Medulla oblongata (tissue), 1 donor: Measurements from ENCODE around the gene HNRNPUL1.
"Not testable (repeated sequence)": the region's sequence is repeated elsewhere in the genome, so short reads cannot be mapped to it uniquely, and the experiment has no call there.

ENCODE experiments used
- DNase-seq: peaks from one replicate; pipeline ENCODE4 v3.0.0-alpha.2; 2015; ENCODE audit errors: extremely low spot score

Gene HNRNPUL1

DNA sequence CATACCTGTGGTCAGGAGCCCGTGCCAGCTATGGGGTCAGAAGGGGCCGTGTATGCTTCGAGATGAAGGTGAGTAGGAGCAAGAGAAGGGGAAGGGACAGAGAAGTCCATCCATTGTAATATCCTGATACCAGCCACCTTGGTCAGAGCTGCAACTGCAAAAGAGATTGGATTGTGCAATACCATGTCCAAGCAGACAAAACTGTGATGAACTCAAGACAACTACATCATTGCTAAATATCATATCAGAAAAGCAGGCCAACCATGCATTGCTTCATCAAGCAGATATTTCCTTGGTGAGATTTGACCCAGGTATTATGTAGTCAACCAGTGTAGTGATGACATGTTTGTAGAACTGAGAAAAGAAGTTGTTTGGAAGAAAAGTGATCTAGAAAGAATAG, 12.1 kb downstream of the HNRNPUL1 start:
- no peak for DNase-seq

DNA sequence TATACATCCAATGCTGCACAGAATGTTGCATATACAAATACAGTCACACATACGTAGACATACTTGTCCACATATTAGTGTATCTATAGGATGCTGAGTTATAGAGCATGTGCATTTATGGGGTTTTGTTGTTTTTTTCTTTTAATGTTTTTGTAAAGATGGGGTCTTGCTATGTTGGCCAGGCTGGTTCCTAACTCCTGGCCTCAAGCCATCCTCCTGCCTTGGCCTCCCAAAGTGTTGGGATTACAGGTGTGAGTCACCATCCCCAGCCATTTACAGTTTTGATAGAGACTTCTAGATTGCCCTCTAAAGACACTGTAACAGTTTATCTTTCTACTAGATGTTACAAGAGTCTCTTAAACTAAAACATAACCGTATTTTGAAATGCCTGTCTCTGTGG, 14.3 kb downstream of the HNRNPUL1 start:
- DNase-seq = no peak

DNA sequence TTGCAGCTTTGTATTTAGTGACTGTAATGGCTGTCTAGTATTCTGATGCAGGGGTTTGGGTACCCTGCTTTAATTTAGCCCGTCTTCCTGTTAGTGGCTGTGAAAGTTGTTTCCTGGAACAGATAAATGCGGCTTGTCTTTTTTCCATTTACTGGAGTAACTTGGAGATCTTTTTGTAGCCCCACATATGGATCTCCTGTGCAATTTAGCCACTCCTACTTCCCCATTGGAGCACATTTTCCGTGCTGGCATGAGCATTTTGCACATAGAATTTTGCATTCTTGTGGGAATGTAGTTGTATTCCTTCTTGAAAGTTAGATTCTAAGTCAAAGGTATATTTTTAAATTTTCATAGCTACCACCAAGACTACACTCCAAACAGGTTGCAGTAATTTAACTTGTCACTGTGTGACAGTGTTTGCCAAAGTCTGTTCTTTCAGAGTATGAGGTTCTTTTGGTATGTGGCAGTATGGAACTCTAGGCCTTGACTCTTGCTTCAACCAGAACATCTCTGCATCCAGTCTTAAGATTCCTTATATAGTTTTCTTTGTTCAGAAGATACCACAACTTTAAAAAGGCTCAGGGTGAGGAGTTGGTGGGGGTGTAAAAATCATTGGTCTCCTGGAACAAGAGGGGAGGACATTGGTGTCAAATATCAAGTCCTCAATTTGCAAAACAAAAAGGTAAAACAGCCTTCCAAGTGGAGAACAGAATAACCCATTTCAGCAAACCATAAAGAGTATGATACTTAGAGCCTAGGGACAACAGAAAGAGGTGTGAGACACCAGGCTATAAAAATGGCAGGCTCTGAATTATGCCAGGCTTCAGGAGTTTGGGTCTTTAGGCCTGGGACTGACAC, 24.7 kb downstream of the HNRNPUL1 start:
- DNase-seq = no peak

DNA sequence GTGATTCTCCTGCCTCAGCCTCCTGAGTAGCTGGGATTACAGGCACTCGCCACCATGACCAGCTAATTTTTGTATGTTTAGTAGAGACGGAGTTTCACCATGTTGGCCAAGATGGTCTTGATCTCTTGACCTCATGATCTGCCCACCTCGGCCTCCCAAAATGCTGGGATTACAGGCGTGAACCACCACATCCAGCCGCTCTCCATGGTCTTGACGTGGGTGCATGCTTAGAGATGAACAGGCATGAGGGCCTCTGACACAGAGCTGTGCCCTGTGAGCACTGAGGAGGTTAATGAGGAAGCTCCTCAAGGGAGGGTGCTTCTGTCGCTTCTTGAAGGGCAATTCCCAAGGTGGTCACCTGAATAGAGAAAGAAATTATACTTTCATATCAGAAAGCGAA, 25.6 kb downstream of the HNRNPUL1 start:
- not testable (repeated sequence) for DNase-seq

DNA sequence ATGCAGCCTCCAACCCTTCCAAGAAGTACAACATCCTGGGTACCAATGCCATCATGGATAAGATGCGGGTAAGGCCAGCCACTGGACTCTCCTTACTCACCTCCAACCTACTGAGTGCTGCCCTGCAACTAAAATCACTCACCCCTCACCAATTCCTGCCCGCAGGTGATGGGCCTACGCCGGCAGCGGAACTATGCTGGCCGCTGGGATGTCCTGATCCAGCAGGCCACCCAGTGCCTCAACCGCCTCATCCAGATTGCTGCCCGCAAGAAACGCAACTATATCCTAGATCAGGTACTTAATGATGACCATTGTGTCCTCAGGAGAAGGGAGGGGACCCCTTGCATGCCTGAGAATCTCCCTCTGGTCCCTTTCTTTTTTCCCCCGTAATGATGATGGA, 30.2 kb downstream of the HNRNPUL1 start:
- no peak for DNase-seq

DNA sequence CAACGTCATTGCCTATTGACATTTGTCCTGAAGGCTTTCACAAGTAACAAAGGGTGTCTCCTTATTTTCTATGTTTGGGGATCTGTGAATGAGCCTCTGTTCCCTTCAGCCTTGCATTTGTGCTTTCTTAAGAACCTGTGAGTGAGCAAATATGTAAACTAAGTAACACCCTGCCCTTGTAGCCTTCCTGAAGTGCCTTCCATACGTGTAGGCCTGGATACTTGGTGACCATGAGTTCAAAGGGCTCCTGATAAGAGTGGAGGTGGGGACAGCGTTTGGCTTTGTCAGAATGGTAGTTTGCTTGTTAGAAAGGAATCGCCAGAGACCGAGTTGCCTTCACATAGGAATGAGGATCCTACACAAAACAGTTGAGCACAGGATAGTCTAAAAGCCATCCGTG, 31.3 kb downstream of the HNRNPUL1 start:
- no peak for DNase-seq

DNA sequence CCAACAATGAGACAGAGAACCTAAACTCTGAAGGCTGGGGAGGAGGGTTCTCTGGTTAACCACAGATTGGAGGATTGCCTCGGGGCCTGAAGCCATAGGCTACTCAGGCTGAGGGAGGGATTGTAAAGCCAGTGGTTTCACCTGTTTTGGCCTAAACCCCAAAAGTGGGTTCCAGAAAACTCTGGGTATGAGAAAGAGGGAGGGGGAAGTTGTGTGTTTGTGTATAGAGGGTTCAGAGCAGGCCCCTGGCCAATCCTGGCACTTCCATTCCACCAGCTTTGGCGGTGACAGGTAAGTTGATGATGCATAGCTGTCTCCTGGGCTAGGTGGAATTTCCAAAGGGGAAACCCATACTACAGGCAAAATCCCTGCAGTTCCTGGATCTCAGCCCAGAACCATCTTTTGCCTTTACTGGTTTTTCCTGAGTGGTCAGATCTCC, 32.3 kb downstream of the HNRNPUL1 start:
- no peak for DNase-seq

DNA sequence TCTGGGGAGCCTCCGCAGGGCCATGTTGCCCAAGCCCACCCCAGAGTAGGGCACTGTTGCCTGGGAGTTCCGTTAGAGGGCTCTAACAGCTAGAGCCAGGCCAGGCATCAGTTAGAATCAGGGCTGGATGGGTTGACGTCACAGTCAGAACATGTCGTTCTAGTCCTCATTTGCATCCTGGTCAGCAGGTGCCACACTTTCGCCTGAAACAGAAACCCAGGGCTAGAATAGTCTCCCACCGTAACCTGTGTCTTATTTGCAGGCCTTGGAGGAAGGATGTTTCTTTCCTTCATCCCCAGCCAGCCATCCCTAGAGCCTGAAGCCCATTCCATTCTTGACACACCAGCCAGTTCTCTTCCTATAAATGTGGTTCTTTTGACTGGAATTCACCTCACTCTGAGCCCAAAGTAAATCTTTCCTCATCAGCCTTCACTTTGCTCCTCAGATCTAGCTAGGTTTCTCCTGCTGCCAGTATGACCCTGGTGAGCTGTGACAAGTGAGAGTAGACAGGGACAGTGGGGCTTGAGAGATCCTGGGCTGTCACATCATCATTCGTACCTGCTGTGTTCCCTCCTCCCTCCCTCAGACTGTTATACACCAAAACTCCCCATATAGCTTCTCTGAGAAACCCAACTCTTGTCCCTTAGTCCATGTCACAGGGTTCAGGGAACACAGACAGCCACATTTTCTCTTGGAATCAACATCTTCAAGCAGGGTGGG, 33.6 kb downstream of the HNRNPUL1 start:
- no peak for DNase-seq

DNA sequence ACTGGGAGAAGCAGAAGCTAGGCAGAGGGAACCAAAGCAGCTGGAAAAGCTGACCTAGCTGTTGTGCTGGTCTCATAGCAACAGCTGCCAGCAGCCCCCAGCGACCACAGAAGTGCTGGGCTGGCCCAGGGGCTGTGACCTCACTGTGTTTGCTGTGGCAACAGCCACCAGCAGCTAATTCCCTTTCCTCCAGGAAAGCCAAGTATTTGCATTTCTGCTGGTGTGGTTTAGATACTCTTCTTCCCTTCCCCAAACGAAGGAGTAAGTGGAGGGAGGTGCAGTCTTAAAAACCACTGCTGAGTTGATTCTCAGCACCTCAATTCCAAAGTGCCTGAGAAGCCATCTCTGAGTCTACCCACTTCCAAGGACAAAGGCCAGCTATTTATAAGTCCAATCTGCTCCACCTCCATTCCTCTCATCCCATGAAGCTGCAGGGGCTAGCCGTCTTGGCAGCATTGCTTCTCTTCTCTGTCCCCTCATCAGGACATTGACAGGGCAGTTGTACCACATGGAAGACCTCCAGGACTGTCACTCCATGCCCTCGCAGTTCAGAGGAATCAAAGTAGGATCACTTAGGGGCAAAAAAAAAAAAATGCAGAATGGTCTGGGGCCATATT, 34.3 kb downstream of the HNRNPUL1 start:
- peak; percentile 26 for DNase-seq

DNA sequence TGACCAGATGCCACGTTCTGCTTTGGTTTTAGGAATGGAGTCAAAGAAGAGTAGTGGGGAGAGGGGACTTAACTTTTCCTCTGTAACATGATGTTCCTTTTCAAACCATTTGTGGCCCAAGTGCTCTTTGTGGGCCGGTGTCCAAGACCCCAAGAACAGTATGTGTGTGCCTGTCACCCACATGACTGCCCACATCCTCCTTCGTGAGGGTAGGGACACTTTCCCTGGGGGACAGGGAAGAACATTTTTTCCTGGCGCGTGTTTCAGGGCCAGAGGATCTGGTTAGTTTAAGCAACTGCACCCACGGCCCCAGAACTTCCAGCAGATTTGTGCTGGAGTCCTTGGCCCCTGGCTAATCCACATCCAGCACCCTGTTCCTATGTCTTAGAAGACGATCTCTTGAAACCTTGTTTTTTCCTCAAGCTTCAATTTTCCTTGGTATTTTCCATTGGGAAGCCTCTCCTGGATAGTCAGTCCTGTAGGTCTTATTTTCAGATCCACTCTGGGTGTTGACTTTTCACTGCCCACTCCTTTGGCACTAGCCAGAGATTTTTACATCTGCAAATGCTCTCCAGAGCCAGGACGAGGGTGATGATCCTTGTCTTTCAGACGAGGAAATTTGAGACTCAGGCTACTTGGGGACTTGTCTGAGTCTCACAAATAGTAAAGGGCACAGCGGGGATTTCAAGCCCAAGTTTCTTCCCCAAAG, 35.0 kb downstream of the HNRNPUL1 start:
- peak; percentile 35 for DNase-seq

DNA sequence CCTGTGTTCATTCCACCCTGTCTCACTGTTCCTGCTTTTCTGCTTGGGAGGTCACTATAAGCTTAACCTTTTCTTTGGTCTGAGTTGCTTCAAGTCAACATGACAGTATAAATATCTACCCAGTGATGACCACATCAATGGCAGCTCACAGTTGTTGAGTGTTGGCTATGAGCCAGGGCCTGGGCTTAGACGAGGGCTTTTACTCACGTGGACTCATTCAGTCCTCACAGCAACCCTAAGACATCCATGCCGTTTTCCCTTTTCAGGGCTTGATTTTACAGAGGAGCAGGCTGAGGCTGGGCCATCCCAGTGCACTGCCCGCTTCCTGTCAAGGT, 35.5 kb downstream of the HNRNPUL1 start:
- peak; percentile 46 for DNase-seq

DNA sequence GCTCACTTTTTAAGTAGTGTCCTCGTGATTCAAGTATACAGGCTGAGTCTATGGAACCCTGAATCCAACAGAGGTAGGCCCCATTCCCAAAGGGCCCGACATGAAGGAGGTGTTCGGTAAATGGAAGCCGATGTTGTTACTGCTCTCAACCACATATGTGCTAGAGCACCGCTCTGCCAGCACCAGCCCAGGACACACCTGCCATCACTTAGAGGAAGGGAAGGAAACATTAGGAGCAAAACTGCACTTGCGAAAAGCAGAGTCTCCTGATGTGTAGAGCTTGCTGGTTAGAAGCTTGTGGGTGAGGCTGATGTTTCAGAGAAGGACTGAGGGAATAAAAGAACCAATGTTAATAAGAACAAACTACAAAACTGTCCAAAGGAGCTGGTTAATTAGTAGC, 36.4 kb downstream of the HNRNPUL1 start:
- no peak for DNase-seq

DNA sequence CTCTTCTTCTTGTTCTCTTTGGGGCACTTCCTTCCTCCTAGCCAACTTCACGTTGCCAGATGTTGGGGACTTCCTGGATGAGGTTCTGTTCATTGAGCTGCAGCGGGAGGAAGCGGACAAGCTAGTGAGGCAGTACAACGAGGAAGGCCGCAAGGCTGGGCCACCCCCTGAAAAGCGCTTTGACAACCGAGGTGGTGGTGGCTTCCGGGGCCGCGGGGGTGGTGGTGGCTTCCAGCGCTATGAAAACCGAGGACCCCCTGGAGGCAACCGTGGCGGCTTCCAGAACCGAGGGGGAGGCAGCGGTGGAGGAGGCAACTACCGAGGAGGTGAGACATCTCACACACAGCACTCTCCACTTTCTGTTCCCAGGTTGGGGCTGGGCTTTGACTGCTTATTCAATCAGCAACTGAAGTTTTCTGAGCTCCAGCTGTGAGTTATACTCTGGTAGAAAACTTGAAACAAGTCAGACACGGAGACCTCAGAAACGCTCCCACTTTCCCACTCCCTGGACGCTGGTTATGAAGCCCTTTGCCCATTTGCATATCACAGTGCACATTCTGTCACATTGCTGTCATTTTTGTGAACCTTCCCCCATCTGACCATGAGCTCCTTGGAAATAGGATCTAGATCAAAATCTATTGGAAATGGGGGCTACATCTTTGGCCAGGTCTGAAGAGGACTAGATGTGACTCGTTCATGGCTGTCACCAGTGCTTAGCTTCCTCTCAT, 38.6 kb downstream of the HNRNPUL1 start:
- no peak for DNase-seq

DNA sequence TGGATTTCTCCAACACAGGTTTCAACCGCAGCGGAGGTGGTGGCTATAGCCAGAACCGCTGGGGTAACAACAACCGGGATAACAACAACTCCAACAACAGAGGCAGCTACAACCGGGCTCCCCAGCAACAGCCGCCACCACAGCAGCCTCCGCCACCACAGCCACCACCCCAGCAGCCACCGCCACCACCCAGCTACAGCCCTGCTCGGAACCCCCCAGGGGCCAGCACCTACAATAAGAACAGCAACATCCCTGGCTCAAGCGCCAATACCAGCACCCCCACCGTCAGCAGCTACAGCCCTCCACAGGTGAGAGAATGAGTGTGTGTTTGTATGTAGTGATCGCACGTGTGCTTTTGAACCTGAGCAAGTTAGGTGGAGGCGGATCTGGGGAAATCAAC, 39.8 kb downstream of the HNRNPUL1 start:
- DNase-seq = no peak

DNA sequence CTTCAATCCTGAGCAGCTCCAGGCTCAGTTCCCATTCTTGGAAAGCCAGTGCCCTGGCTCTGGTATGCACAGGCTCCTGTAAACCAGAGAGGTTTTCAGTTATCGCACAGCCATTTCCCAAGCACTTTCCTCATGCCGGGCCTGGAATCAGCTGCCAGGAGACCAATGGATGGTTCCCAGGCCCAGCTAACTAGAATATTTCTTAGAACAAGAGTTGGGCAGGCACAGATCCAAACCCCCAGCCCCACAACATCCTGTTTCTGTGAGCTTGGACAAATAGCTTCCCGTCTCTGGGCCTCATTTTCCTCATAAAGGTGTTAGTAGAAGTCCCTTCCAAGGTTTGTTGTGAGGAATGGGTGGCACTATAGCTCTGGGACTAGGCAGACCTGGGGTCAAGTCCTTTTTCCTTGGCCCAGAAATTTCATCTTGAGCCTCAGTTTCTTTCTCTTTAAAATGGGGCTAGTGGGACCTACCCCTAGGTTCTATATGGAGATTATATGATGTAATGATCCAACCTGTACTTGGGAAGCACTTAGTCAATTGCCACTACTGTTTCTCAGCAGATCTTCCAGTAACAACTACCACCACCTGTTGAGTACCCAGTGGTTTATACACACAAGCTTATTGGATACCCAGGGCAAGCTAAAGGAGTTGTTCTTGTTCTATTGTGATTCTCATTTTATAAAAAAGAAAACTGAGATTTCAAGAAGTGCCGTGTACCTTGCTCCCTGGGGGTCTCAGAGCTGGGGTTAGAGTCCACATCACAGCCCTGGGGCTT, 40.7 kb downstream of the HNRNPUL1 start:
- DNase-seq = no peak

DNA sequence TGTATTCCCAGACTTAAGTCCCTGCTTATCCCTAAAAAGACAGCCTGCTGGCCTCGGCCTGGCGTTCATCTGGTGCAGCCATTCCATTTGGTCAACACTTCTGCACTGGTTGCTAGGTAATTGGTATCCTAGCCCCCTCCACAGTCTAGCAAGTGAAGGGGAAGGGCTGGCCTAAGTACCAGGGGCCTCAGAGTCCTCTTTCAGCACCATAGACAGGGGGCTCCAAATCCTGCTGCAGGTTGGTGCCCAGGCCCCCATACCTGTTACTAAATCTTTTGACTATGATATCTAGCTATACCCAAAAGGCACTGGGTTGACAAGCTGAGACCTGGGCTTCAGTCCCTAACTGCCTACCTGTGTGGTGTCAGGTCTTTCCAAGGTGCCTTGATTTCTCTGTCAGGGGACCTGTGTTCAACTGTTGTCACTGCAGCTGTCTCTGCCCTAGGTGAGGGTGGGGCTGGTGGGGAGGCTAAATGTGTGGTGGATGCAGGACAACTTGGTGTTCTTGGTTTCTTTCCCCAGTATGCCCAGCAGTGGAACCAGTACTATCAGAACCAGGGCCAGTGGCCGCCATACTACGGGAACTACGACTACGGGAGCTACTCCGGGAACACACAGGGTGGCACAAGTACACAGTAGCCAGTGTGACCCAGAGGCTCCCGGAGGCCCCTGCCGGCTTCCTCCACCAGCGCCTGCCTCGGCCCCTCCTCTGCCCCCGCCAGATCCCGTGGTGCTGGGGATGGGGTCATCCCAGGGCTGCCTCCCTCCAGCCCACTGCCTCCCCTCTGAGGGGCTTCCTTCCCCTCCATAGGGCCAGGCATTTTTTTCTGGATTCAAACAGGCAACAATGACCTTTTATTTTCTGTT, 42.0 kb downstream of the HNRNPUL1 start:
- DNase-seq = no peak

DNA sequence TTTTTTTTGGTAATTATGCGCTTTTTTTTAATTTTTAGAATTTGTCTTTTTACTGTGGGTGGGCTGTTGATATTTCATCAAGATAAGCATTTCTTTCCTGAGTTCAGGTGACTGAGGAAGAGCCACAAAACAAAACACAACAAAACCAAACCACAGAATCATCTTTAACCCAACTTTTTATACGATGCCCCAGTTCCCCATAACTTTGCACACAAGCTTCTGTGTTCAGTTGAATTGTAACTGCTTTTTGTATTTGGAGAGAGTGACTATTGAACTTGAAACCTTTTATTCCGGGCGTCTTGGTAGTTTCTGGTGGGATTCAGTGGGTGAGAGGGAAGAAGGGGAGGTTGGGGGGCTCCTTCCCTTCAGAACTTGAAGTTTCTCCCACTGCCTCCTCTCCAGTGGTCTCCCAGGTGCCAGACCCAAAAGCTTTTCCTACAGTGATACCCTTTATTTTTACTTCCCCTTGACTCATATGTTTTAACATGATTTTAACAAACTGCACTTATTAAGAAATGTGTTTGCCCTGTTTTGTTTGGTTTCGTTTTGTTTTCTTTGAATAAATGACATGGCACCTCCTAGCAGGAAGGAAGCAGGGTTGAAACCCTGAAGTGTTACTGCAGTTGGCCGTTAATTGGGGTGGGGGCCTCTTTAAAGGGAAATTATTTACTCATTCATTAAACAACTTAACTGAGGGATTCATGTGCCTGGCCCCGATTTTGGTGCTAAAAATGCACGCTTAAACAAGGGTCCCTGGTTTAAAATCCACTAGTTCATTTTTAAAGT, 43.1 kb downstream of the HNRNPUL1 start:
- no peak for DNase-seq

DNA sequence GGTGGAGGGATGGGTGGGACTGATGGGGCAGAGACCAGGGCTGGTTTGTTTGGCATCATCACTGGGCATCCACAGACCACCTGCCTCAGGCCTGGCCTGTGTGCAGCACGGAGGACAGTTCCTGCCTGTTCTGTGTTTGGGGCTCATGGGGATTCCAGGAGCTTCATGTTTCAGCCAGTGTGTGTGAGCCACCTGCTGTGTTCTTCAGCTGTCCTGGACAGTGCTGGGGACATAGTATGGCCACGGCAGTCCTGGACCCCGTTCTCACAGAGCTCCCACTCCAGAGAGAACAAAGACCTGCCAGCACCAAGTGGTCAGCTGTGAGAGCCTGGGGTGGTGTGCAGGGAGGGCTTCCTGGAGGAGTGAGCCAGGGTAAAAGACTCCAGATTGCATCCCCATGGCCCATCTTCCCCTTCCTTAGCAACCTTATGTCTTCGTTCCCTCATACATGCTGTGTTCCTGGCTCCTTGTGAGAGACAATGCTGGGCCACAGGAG, 43.8 kb downstream of the HNRNPUL1 start:
- DNase-seq = no peak
